ENCODE data around the gene TYSND1. TPM values are rescaled to one million over a fixed set of nuclear protein-coding genes. Genes with fewer than 3 reads are reported as not detected.

Gene TYSND1
- total RNA-seq, 1 experiment from 2014 or later, result 39.3 TPM

GRCh38 chr10:70097459-70097858 is 49.0 kb downstream of the TYSND1 start:
- CTCF ChIA-PET, result interaction anchor here (0.6 kb wide), 1 partner anchor 11 kb away, joined by 3 read pairs; no protein-coding TSS in a partner anchor
- no TSS peak for BruUV-seq (replicated peaks)
- peaks cover 5% of the 10 kb centered on the region; the same call in 1 of the 2 replicates for H3K27me3 ChIP-seq (ENCODE audit: control insufficient read depth, insufficient read depth, low read length)

GRCh38 chr10:70096705-70097420 is 49.6 kb downstream of the TYSND1 start:
- in situ Hi-C loops (cut with HindIII; ENCODE audit: low pct_unique_long_range_greater_than_20kb, low sequenced_read_pairs), result no loop called here
- TF ChIP-seq SIN3A (IDR thresholded peaks at IDR 0.05; ENCODE audit: borderline replicate concordance, insufficient read depth, low read depth, low read length), result no peak
- TF ChIP-seq POLR2AphosphoS5 (IDR thresholded peaks at IDR 0.05; ENCODE audit: low read depth, low read length), result no peak
- TF ChIP-seq TCF7L2 (IDR thresholded peaks at IDR 0.05; ENCODE audit: low read depth, low read length), result no peak
- TF ChIP-seq, protein P1, sequence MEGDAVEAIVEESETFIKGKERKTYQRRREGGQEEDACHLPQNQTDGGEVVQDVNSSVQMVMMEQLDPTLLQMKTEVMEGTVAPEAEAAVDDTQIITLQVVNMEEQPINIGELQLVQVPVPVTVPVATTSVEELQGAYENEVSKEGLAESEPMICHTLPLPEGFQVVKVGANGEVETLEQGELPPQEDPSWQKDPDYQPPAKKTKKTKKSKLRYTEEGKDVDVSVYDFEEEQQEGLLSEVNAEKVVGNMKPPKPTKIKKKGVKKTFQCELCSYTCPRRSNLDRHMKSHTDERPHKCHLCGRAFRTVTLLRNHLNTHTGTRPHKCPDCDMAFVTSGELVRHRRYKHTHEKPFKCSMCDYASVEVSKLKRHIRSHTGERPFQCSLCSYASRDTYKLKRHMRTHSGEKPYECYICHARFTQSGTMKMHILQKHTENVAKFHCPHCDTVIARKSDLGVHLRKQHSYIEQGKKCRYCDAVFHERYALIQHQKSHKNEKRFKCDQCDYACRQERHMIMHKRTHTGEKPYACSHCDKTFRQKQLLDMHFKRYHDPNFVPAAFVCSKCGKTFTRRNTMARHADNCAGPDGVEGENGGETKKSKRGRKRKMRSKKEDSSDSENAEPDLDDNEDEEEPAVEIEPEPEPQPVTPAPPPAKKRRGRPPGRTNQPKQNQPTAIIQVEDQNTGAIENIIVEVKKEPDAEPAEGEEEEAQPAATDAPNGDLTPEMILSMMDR (IDR thresholded peaks at IDR 0.05), result no peak
- TF ChIP-seq REST (IDR thresholded peaks at IDR 0.05; ENCODE audit: insufficient read depth in 1 of 2, low read depth in 2 of 2, low read length in 1 of 2), result no peak
- BruUV-seq (replicated peaks), result no TSS peak
- CTCF ChIA-PET, result interaction anchor here (0.6 to 1.0 kb wide), 3 partner anchors 11 to 117 kb away, joined by 3 read pairs; no protein-coding TSS in a partner anchor
- ATAC-seq (no peak), DNase-seq (ENCODE audit: low read depth, low spot score) (no peak)
- Histone ChIP-seq H3K4me3 (ENCODE audit: low read depth in 2 of 2, low read length in 2 of 2) (no peak overlapping the region), H3K36me3 (ENCODE audit: control insufficient read depth, insufficient read depth, low read length) (no peaks in the 10 kb centered on the region), H3K9me3 (ENCODE audit: control insufficient read depth, insufficient read depth, low read depth, low read length) (no peaks in the 10 kb centered on the region), H3K27ac (ENCODE audit: low read length) (no peak overlapping the region), H3K4me1 (ENCODE audit: control insufficient read depth, insufficient read depth, low read length) (no peaks in the 10 kb centered on the region), H3K27me3 (ENCODE audit: control insufficient read depth, insufficient read depth, low read length) (peaks cover 5% of the 10 kb centered on the region; the same call in 1 of the 2 replicates)
- intact Hi-C loops (cut with micrococcal nuclease; ENCODE audit: unreplicated experiment), result no loop called here
- POLR2A ChIA-PET, result interaction anchor here (0.6 kb wide), 1 partner anchor 49 kb away, joined by 3 read pairs; no protein-coding TSS in a partner anchor

More at GRCh38 chr10:70097459-70097858, 49.0 kb downstream of the TYSND1 start:
- POLR2A ChIA-PET, result no interaction called here
- H3K9me3 ChIP-seq (ENCODE audit: control insufficient read depth, insufficient read depth, low read depth, low read length), result no peaks in the 10 kb centered on the region
- intact Hi-C loops (cut with micrococcal nuclease; ENCODE audit: unreplicated experiment), result no loop called here
- no peaks in the 10 kb centered on the region for H3K4me1 ChIP-seq (ENCODE audit: control insufficient read depth, insufficient read depth, low read length)
- no peak overlapping the region for H3K27ac ChIP-seq (ENCODE audit: low read length)
- in situ Hi-C loops (cut with HindIII; ENCODE audit: low pct_unique_long_range_greater_than_20kb, low sequenced_read_pairs), result no loop called here
- TF ChIP-seq SIN3A (IDR thresholded peaks at IDR 0.05; ENCODE audit: borderline replicate concordance, insufficient read depth, low read depth, low read length) (no peak), TCF7L2 (IDR thresholded peaks at IDR 0.05; ENCODE audit: low read depth, low read length) (no peak), POLR2AphosphoS5 (IDR thresholded peaks at IDR 0.05; ENCODE audit: low read depth, low read length) (no peak), REST (IDR thresholded peaks at IDR 0.05; ENCODE audit: insufficient read depth in 1 of 2, low read depth in 2 of 2, low read length in 1 of 2) (no peak)
- TF ChIP-seq, protein P1 (IDR thresholded peaks at IDR 0.05), result no peak
- ATAC-seq, result no peak
- H3K36me3 ChIP-seq (ENCODE audit: control insufficient read depth, insufficient read depth, low read length), result no peaks in the 10 kb centered on the region
- no peak overlapping the region for H3K4me3 ChIP-seq (ENCODE audit: low read depth in 2 of 2, low read length in 2 of 2)
- DNase-seq (ENCODE audit: low read depth, low spot score), result no peak

Data from Panc1 (cell line).